ENCODE data around the gene CLBA1.

DNA sequence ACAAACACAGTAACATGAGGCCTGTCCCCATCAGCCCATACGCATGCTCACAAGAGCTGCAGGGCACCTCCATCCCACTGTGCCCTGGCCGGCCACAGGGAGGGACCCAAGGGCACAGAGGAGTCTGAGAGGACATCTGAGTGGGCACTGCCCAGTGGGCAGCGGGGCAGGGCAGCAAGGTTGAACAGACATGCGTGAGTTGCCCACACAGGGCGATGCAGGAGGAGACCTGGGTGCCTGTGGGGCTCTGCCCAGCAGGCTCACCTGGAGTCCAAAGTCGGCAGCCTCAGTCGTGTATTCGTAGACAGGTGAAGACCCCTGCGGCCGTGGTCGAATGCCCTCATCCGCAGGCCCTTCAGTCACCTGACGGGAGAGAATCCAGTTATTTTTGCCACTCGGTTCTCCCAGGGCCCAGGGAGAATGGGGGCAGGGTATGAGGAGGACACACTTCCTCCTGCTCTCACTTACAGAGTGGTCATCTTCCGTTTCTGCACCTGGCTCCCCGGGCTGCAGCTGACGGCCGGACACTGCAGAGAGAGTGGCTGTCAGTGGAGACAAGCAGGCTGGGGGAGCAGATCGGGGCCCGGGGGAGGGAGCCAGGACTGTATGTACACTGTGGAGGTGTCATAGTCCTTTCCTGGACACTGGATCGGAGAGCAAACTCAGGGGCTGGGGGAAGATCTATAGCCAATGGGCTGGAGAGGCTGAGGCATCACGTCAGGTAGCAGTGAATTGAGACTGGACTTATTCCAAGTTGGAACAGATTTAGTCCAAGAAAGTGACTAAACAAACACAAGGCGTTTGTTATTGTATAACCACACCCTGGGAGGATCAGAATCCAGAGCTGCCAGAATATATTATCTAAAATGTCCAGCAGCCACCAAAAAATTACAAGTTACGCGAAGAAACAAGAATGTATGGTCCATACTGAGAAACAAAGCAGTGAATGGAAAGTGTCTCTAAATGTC is 28.2 kb upstream of the CLBA1 start:
- TF ChIP-seq, protein P1, sequence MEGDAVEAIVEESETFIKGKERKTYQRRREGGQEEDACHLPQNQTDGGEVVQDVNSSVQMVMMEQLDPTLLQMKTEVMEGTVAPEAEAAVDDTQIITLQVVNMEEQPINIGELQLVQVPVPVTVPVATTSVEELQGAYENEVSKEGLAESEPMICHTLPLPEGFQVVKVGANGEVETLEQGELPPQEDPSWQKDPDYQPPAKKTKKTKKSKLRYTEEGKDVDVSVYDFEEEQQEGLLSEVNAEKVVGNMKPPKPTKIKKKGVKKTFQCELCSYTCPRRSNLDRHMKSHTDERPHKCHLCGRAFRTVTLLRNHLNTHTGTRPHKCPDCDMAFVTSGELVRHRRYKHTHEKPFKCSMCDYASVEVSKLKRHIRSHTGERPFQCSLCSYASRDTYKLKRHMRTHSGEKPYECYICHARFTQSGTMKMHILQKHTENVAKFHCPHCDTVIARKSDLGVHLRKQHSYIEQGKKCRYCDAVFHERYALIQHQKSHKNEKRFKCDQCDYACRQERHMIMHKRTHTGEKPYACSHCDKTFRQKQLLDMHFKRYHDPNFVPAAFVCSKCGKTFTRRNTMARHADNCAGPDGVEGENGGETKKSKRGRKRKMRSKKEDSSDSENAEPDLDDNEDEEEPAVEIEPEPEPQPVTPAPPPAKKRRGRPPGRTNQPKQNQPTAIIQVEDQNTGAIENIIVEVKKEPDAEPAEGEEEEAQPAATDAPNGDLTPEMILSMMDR (IDR thresholded peaks at IDR 0.05), result no peak
- TF ChIP-seq EZH2 (IDR thresholded peaks at IDR 0.05), result no peak
- TF ChIP-seq EZH2phosphoT487 (IDR thresholded peaks at IDR 0.05), result no peak
